Mucosa of gallbladder (tissue), 1 donor: ENCODE results near the gene TRDMT1. TPM values are rescaled to one million over a fixed set of nuclear protein-coding genes. Genes with fewer than 3 reads are reported as not detected.

ENCODE experiments used
- DNase-seq: peaks from one replicate; pipeline ENCODE4 v3.0.0-alpha.2; 2020; ENCODE audit warnings: low spot score
- total RNA-seq: library from RNA; stranded (reverse); gene quantifications from one replicate; pipeline ENCODE4 v1.2.1, GENCODE V29; 2021
- donor health status: DM: no; HTN: no; CAD: no.

The TRDMT1 gene, protein sequence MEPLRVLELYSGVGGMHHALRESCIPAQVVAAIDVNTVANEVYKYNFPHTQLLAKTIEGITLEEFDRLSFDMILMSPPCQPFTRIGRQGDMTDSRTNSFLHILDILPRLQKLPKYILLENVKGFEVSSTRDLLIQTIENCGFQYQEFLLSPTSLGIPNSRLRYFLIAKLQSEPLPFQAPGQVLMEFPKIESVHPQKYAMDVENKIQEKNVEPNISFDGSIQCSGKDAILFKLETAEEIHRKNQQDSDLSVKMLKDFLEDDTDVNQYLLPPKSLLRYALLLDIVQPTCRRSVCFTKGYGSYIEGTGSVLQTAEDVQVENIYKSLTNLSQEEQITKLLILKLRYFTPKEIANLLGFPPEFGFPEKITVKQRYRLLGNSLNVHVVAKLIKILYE
- 6.0 TPM for total RNA-seq

DNA sequence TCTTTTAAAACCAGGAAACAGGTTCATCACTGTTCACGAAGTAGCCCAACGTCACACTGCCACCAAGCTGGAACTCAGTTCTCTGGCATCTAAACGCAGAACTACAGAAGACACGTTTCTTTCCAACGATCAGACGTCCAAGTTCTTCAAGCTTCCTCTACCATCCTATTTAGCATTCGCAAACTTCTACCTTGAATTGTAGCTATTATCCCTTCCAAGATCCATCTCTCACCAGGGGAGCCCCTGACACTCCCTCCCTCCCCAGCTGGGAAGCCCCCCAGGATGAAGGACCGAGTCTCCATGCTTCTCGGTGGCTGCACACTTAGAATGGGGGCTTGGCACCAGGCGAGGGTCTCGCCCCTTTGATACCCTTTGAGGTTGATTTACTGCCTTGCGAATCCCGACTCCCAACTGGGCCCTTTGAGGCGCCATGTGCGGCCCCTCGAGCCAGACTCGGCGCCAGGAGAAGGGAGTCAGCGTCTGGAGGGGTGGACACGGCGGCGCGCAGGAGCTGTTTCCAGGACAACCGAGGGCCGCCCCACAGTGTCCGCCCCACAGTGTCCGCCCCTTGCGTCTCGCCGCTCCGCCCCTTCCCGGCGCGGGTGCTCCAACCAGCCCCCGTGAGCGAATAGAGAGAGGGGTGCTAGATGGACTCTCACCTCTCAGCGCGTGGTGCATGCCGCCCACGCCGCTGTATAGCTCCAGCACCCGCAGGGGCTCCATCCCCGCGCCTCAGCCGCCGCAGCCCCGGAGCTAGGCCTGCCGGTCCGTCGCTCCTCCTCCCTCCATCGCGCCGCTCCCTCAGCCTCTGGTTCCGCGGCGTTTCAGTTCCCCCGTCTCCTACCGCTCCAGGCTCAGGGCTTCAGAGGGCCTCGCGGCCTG, at the start of gene TRDMT1:
TSS of gene TRDMT1 (minus strand) at position 761 of the 882 bp plus-strand sequence. CDS start at position 723, 38 bp downstream.
- peak; percentile 79 for DNase-seq

DNA sequence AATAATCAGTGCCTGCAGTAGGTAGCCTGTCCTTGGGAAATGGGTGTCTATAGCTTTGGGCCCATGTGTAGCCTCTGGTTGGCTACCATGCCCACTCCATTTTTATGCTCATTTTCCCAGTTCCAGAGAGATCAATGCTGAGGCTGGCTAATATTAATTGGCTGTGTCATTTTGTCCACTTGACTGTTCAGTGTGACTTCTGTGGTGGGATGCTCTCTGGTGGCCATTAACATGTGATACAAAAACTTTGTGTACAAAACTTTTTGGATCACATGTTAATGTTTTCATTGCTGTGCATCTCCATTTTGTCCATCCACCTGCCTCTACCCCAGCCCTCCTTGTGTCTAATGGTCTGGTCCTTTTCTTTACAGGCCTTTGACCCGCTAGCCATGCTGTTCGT, 49.3 kb upstream of the TRDMT1 start:
- DNase-seq, result no peak

DNA sequence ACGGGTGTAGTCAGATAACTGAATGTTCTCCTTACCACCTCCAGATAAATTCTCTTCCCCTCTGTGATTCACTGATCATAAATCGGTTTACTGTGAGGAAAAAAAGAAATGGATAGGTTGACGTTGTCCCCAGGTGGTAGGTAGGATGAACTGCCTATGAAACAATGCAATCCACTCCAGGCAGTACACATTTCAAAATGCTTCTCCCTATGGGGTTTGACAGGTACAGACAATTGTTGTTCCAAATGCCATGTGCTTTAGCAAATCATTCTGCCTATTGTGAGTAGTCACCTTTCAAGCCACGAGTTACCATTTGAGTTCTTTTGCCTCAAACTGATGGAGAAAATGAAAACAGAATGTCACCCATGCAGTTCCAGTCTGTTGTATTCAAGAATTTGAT, 48.3 kb upstream of the TRDMT1 start:
- DNase-seq, result no peak

DNA sequence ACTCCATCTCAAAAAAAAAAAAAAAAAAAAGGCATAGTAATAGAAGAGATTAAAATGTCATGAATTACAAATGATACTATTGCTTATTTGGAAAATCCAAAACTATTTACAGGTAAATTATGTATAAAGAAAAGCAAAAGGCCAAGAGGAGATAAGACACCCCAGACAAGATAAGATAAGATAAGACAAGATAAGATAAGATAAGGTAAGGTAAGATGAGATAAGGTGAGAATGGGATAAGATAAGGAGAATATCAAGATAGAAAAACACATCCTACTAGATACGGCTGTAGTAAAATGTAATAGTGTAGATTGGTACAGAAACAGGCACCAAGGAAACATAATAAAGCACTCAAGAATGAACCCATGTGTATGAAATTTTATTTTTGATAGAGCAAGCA, 47.5 kb upstream of the TRDMT1 start:
- no peak for DNase-seq

DNA sequence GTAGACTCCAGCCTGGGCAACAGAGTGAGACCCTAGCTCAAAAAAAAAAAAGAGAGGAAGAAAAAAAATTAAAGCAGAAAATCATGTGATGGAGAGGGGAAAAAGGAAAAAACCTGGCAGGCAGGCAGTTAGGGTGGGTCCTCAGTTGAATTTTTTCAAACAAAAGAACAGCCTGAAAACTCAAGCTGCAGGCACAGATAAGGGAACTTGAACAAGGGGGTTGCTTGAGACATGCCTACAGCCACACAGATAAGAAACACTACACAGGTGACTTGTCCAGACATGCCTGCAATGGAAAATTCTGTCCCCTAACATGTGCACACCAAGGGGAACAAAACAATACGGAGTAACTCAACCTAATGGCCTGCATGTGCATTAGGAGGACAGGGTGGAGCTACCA, 45.7 kb upstream of the TRDMT1 start:
- no peak for DNase-seq

DNA sequence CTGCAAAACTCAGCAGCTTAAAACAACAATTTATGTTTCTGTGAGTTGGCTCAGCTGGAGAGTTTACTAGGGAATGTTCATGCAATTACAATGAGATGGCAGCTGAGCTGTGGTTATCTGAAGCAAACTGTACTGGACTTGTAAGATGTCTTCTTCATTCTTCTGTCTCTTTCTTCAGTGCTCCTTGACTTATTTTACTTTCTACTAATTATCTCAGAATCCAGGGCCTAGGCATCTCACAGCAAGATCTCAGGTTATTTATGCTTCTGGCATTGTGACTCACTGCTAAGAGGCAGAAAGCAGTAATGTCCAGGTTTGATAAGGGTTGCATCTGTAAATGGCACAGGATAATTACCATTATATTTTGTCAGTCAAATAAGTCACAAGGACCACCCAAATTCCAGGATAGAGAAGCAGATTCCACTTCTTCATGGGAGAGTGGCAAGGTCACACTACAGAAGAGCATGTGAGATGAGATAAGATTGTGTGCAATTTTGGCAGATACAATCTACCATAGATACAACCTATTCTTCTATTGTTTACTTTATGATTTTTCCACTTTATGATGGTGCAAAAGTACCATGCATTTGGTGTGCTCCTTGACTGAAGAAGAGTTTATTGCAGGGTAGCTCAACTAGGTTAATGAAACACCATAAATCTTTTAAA, 43.4 kb upstream of the TRDMT1 start:
- no peak for DNase-seq

DNA sequence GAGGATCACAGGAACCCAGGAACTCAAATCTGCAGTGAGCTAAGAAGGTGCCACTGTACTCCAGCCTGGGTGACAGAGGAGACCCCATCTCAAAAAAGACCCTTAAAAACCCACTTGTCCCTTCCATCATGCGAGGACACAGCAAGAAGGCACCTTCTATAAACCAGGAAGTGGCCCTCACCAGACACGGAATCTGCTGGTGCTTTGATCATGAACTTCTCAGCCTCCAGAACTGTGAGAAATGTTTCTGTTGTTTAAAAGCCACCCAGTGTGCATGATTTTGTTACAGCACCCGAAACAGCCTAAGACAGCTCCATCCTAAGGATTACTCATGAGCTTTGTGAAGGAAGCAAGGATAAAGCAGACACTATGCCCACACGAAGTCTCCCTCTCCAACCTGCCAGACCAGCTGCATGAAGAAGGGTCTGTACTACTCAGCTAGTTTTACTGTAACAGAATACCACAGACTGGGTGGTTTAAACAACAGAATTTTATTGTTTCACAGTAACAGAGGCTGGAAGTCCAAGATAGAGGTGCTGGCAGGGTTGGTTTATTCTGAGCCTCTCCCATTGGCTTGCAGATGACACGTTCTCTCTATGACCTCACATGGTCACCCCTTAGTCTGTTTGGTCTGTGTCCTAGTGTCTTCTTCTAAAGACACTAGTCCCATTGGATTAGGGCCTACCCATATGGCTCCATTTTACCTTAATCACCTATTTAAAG, 40.3 kb upstream of the TRDMT1 start:
- DNase-seq, result no peak

DNA sequence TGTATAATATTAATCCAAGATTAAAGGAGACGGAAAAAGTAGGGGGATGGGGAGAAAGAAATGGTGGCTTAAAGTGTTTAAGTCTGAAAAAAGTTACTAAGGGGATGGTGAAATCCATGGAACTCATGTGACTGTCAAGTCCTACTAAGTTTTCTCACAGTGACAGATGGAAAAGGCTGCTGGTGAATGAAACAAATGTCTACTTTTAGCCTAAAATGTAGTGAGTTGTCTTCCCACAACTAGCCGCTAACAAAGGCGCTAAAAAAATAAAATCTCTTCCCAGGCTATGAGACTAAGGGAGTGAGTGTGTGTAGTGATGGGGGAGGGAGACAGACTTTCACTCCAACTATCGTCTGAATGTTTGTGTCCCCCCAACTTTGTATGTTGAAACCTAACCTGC, 39.1 kb upstream of the TRDMT1 start:
- no peak for DNase-seq

DNA sequence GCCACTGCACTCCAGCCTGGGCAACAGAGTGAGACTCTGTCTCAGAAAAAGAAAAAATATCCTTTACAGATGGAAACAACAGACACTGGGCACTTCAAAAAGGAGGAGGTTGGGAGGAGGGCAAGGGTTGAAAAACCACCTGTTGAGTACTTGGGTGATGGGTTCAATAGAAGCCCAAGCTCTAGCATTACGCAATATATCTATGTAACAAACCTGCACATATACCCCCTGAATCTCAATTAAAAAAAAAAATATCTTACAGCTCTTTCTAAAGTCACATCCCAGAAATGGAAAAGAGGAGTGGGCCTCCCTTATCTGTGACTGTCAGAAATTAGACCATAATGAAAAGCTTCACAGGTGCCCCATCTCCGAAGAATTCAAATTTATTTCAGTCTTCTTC, 38.6 kb upstream of the TRDMT1 start:
- DNase-seq, result no peak

DNA sequence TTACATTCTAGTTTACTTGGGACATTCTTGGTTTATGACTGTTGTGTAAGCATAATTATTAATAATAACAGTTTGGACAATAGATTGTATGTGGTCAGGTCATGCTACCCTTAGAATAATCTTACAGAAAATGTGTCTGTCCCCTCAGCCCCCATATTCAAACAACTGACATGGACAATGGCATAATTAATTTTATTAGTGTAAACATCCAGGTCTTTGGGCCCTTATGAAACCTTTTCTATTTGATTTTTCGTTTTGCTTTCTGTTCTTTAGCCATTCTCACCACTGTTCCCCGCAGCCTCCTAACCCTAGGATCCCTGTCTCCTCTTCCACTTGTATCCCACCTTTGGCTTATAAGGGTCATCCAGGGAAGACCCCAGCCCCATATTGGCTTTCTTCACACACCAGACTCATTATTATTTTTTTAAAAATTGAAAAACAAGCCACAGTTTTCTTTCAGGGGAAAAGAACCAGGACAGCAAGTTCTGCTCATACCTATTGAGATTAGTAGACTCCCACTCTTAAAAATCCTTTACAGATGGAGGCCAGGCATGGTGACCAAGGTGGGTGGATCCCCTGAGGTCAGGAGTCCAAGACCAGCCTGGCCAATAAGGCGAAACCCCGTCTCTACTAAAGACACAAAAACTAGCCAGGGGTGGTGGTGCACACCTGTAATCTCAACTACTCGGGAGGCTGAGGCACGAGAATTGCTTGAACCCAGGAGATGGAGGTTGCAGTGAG, 38.0 kb upstream of the TRDMT1 start:
- DNase-seq, result no peak

DNA sequence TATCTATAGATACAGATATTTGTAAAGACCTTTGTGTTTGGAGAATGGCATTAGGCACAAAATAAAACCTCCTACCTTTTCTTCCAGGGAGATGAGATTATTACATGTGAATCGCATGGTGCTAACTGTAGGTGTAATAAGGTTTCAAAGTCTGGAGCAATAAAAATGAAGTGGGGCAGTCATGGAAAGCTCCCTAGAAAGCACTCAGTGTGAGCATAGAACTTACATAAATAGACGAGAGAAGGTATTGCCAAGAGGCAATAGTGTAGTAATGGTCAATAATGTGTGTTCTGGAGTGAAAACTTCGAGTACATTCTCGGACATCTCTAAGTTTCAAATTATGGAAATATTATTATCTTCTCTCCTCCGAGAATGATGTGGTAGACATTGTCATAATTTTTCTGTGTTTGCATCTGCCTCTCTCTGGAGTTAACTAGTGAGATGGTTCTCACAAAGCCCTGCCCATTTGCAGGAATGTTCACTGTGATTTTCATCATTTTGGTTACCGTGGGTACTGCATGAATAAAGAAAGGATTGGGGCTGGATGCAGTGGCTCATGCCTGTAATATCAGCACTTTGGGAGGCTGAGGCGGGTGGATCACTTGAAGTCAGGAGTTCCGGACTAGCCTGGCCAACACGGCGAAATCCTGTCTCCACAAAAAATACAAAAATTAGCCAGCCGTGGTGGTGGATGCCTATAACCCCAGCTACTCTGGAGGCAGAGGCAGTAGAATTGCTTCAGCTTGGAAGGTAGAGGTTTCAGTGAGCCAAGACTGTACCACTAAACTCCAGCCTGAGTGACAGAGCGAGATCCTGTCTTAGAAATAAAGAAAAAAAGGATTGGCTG, 37.2 kb upstream of the TRDMT1 start:
- no peak for DNase-seq

DNA sequence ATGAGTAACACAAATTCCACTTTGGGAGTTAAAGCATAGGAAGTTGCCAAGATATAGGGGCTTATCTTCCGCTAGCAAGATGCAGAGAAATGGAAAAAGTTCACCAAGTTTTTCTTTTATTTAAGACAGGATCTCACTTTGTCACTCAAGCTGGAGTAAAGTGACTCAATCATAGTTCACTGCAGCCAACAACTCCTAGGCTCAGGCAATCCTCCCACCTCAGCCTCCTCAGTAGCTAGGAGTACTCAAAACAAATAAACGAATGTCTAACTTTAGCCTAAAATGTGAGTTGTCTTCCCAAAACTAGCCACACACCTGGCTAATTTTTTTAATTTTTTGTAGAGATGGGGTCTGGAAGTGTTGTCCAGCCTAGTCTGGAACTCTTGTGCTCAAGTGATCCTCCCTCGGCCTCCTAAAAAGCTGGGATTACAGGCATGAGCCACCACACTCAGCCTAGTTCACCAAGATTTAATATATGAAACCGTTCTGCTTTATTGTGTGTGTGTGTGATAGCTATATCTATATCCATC, 36.5 kb upstream of the TRDMT1 start:
- no peak for DNase-seq

DNA sequence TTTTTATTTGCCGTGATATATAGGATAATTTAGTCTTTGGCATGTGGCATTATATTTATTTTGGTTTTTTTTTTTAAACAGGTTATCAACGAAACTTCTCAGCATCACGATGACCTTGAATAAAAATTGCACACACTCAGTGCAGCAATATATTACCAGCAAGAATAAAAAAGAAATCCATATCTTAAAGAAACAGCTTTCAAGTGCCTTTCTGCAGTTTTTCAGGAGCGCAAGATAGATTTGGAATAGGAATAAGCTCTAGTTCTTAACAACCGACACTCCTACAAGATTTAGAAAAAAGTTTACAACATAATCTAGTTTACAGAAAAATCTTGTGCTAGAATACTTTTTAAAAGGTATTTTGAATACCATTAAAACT, 35.7 kb upstream of the TRDMT1 start:
- DNase-seq, result no peak

DNA sequence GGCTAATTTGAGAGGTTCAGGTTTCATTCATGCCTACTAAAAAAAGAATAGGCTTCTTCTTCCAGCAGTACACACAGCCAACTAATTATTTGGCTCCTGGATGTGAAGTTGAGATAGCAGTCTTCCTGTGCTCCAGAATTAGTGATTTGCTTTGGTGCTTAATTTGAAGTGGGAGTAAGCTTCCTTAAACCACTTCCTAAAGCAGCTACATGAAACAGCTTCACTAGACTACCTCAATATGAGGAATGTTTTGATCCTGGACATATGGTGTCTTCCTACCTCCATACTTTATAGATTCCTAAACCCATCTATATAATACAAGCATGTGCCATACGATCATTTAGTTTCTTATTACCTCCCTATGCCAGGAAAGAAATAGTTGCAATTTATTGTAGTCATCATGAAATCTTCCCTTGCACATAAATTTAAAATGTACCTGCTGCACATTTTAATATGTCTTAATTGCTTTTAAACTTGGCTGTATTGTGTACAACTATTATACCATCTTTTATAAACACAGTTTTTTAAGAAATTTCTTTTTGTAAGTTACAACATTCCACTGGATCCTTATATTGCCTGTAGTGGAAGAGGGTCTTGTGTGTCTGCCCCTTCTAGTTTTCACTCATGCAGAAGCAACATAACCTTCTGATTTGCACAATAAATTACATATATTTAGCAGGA, 35.1 kb upstream of the TRDMT1 start:
- DNase-seq, result no peak

DNA sequence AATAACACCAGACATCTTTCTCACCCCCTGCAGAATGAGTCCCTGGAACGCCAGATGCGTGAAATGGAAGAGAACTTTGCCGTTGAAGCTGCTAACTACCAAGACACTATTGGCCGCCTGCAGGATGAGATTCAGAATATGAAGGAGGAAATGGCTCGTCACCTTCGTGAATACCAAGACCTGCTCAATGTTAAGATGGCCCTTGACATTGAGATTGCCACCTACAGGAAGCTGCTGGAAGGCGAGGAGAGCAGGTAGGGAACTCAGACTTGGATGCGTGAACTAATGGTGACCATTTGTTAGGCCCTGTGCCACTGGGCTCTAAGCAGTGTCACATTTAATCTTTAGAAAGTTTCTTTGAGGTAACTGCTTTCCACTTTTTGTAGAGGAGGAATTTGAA, 33.7 kb upstream of the TRDMT1 start:
- no peak for DNase-seq

DNA sequence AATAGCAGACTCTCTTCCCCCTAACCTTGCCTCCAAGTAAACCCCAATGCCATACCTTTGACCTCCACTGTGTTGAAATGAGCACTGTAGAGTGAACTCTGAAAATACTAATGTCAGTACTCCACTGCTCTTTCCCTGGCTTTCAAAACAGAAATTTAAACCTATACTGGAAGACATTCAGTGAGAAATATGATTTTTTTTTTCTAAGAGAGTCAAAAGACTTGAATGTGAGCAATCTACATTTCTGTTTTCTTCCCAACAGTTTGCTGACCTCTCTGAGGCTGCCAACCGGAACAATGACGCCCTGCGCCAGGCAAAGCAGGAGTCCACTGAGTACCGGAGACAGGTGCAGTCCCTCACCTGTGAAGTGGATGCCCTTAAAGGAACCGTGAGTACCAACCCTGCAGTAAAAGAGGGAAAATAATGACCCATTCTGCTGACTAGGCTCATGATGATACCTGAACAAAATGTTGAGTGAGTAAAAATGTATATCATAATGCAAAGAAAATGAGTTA, 33.0 kb upstream of the TRDMT1 start:
- no peak for DNase-seq

DNA sequence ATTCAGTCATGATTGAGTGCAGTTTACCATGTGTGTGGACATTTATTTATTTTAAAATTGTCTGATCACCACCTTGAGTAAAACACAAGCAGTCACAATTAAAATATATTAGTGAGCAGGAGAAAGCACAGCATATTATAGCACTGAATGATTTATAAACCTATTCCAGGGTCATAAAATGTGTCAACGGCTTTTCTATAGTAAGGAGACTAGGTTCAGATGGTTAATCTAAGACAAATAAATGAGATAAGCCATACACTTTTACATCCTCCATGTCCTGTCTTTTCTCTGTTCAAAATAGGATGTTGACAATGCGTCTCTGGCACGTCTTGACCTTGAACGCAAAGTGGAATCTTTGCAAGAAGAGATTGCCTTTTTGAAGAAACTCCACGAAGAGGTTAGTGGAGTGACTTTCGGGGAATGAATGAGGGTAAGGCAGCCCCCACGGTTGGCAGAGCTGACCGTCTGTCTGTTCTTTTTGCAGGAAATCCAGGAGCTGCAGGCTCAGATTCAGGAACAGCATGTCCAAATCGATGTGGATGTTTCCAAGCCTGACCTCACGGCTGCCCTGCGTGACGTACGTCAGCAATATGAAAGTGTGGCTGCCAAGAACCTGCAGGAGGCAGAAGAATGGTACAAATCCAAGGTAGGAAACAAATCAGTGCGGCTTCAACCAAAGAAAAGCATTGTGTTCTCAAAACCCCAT, 32.0 kb upstream of the TRDMT1 start:
- DNase-seq, result no peak

DNA sequence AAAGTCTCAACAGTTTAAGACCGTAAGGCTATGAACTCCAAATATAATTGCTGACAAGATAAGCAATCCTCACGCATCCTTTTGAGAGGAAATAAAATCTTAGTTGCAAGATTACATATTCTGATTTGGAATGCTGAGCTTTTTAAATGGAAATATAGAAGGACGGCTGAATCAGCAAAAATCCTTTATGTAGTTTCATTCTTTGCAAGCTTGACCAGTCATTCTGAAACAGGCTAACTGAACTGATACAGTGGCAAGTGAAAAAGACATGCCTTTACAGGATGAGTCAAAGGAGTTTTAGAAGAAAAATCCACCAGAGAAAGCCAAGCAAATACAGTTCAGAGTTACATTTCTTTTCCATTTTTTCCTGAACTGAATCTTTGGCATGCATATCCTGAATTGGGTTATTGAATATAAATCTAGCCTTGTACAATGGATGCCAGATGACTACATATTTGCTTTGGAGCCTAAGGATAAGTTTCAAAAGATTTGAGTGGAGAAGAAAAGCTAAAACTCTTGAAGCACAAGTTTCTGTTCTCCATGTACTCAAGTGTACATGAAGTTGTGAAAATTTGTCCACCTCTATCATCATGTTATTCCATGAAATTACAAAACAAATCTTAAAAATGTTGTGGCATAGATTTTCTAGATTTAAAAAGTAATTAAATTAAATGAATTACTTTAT, 30.9 kb upstream of the TRDMT1 start:
- DNase-seq, result no peak
